HCEC 1CT (cell line): ENCODE data around the gene GLI2.

ENCODE experiments used
- DNase-seq: peaks from one replicate; pipeline ENCODE4 v3.0.0-alpha.2; 2017

Gene GLI2

GRCh38 chr2:120715353-120715752 lies 20.3 kb upstream of the GLI2 start:
- no peak for DNase-seq

- DNase-seq = no peak
Observed at GRCh38 chr2:120715941-120716340, 19.7 kb upstream of the GLI2 start.

GRCh38 chr2:120716641-120717585 lies 18.8 kb upstream of the GLI2 start:
- DNase-seq = no peak

- no peak for DNase-seq
Observed at GRCh38 chr2:120719491-120719890, 16.2 kb upstream of the GLI2 start.

GRCh38 chr2:120720231-120720630 lies 15.4 kb upstream of the GLI2 start:
- DNase-seq = no peak

- DNase-seq = no peak
Observed at GRCh38 chr2:120720746-120721375, 14.8 kb upstream of the GLI2 start.

- no peak for DNase-seq
Observed at GRCh38 chr2:120722246-120722567, 13.5 kb upstream of the GLI2 start.

- DNase-seq = peak; percentile 86
Observed at GRCh38 chr2:120722568-120723421, 12.9 kb upstream of the GLI2 start.

GRCh38 chr2:120726245-120726644 lies 9.4 kb upstream of the GLI2 start:
- no peak for DNase-seq

GRCh38 chr2:120729406-120730399 lies 6.0 kb upstream of the GLI2 start:
- peak; percentile 85 for DNase-seq

- no peak for DNase-seq
Observed at GRCh38 chr2:120731175-120731574, 4.5 kb upstream of the GLI2 start.

- no peak for DNase-seq
Observed at GRCh38 chr2:120732506-120733237, 3.0 kb upstream of the GLI2 start.

GRCh38 chr2:120733238-120733932 lies 2.3 kb upstream of the GLI2 start:
- DNase-seq = no peak

GRCh38 chr2:120734930-120735651 lies 577 bp upstream of the GLI2 start:
- DNase-seq = no peak

GRCh38 chr2:120736202-120736623 lies 545 bp downstream of the GLI2 start:
- no peak for DNase-seq

- peak; percentile 85 for DNase-seq
Observed at GRCh38 chr2:120736624-120737339, 1.1 kb downstream of the GLI2 start.

- peak; percentile 26 for DNase-seq
Observed at GRCh38 chr2:120737340-120738101, 1.9 kb downstream of the GLI2 start.

- no peak for DNase-seq
Observed at GRCh38 chr2:120738117-120738516, 2.4 kb downstream of the GLI2 start.
